Karpas-422 (cell line): ENCODE measurements around the gene KCNIP4. TPM values are rescaled to one million over a fixed set of nuclear protein-coding genes. Genes with fewer than 3 reads are reported as not detected.

Experiments used
- DNase-seq: peaks from one replicate; pipeline ENCODE4 v3.0.0-alpha.2; 2015
- H2AFZ ChIP-seq: fragments of 200-600 bp; sonication (generic); 2 replicates; pipeline ENCODE4 v1.6.1; 2014; ENCODE audit warnings: antibody characterized with exemption, low read length, mixed read lengths
- H3K27ac ChIP-seq: fragments of 200-600 bp; sonication (generic); 2 replicates; pipeline ENCODE4 v1.5.1; 2014; ENCODE audit warnings: mild to moderate bottlenecking, low read length, moderate library complexity
- H3K27me3 ChIP-seq: fragments of 200-600 bp; sonication (generic); 2 replicates; pipeline ENCODE4 v1.6.1; 2014; ENCODE audit warnings: low read length, mixed read lengths
- H3K36me3 ChIP-seq: fragments of 200-600 bp; sonication (generic); 2 replicates; pipeline ENCODE4 v1.6.1; 2014; ENCODE audit warnings: low read length, mixed read lengths; ENCODE audit not compliant: insufficient read depth
- H3K4me1 ChIP-seq: fragments of 200-600 bp; sonication (generic); 2 replicates; pipeline ENCODE4 v1.6.1; 2014; ENCODE audit warnings: mild to moderate bottlenecking, low read length, mixed read lengths
- H3K4me2 ChIP-seq: fragments of 200-600 bp; sonication (generic); 2 replicates; pipeline ENCODE4 v1.6.1; 2014; ENCODE audit warnings: low read length, low read depth, mild to moderate bottlenecking; ENCODE audit not compliant: poor library complexity, severe bottlenecking
- H3K4me3 ChIP-seq: fragments of 200-600 bp; sonication (generic); 2 replicates; pipeline ENCODE4 v1.5.1; 2014; ENCODE audit warnings: mild to moderate bottlenecking, antibody characterized with exemption, low read length, mixed read lengths
- H3K79me2 ChIP-seq: fragments of 200-600 bp; sonication (generic); 2 replicates; pipeline ENCODE4 v1.6.1; 2014; ENCODE audit warnings: mild to moderate bottlenecking, low read length, mixed read lengths
- H3K9ac ChIP-seq: fragments of 200-600 bp; sonication (generic); 2 replicates; pipeline ENCODE4 v1.6.0; 2014; ENCODE audit warnings: low read length
- H3K9me2 ChIP-seq: fragments of 200-600 bp; sonication (generic), shearing (Covaris generic); replicated peaks from 2 replicates; pipeline ENCODE4 v1.6.0; 2014; ENCODE audit warnings: mild to moderate bottlenecking, low read length, moderate library complexity; ENCODE audit not compliant: insufficient read depth
- H3K9me3 ChIP-seq: fragments of 300-700, 200-600 bp; sonication (generic); 2 replicates; pipeline ENCODE4 v1.6.1; 2014; ENCODE audit warnings: low read length, mixed read lengths
- H4K20me1 ChIP-seq: fragments of 200-600 bp; sonication (generic); 2 replicates; pipeline ENCODE4 v1.6.1; 2014; ENCODE audit warnings: mild to moderate bottlenecking, antibody characterized with exemption, low read length, low read depth; ENCODE audit not compliant: insufficient read depth
- total RNA-seq: library from RNA; depleted of rRNA; stranded (reverse); fragments of >200 nt; shearing (Covaris generic); gene quantifications from 2 replicates; pipeline ENCODE4 v1.2.3, GENCODE V29; 2014; ENCODE audit warnings: low replicate concordance

The KCNIP4 gene
- total RNA-seq, 1 experiment from 2014 or later, result not detected

GRCh38 chr4:21685911-21686310 lies 262.7 kb downstream of the KCNIP4 start:
- Histone ChIP-seq H3K4me1 (no peaks in the 10 kb centered on the region), H3K79me2 (no peaks in the 10 kb centered on the region), H4K20me1 (no peaks in the 10 kb centered on the region), H3K4me2 (no peak overlapping the region), H3K4me3 (no peak overlapping the region), H3K36me3 (no peaks in the 10 kb centered on the region), H3K9ac (no peak overlapping the region), H3K27ac (no peak overlapping the region), H3K27me3 (no peaks in the 10 kb centered on the region), H3K9me2 (no peaks in the 10 kb centered on the region), H3K9me3 (peaks cover 3% of the 10 kb centered on the region; the same call in 1 of the 2 replicates), H2AFZ (no peak overlapping the region)
- no peak for DNase-seq

GRCh38 chr4:21680326-21680898 lies 268.2 kb downstream of the KCNIP4 start:
- Histone ChIP-seq H3K36me3 (no peaks in the 10 kb centered on the region), H3K9ac (no peak overlapping the region), H2AFZ (no peak overlapping the region), H3K9me2 (no peaks in the 10 kb centered on the region), H3K4me3 (no peak overlapping the region), H3K27ac (no peak overlapping the region), H3K27me3 (no peaks in the 10 kb centered on the region), H3K79me2 (no peaks in the 10 kb centered on the region), H3K4me2 (no peak overlapping the region), H3K4me1 (no peaks in the 10 kb centered on the region), H3K9me3 (peaks cover 3% of the 10 kb centered on the region; the same call in 1 of the 2 replicates), H4K20me1 (no peaks in the 10 kb centered on the region)
- DNase-seq, result no peak

GRCh38 chr4:21678711-21679110 lies 269.9 kb downstream of the KCNIP4 start:
- Histone ChIP-seq H3K4me1 (no peaks in the 10 kb centered on the region), H3K27ac (no peak overlapping the region), H2AFZ (no peak overlapping the region), H3K9me3 (peaks cover 3% of the 10 kb centered on the region; the same call in 1 of the 2 replicates), H3K4me3 (no peak overlapping the region), H4K20me1 (no peaks in the 10 kb centered on the region), H3K27me3 (no peaks in the 10 kb centered on the region), H3K9me2 (no peaks in the 10 kb centered on the region), H3K4me2 (no peak overlapping the region), H3K79me2 (no peaks in the 10 kb centered on the region), H3K36me3 (no peaks in the 10 kb centered on the region), H3K9ac (no peak overlapping the region)
- no peak for DNase-seq

- Histone ChIP-seq H4K20me1 (no peaks in the 10 kb centered on the region), H3K9ac (no peak overlapping the region), H2AFZ (no peak overlapping the region), H3K27ac (no peak overlapping the region), H3K9me3 (peaks cover 3% of the 10 kb centered on the region; the same call in 1 of the 2 replicates), H3K4me3 (no peak overlapping the region), H3K79me2 (no peaks in the 10 kb centered on the region), H3K27me3 (no peaks in the 10 kb centered on the region), H3K4me2 (no peak overlapping the region), H3K36me3 (no peaks in the 10 kb centered on the region), H3K9me2 (no peaks in the 10 kb centered on the region), H3K4me1 (no peaks in the 10 kb centered on the region)
- DNase-seq, result no peak
Measured at GRCh38 chr4:21677173-21677572, 271.4 kb downstream of the KCNIP4 start.

GRCh38 chr4:21664355-21664754 lies 284.2 kb downstream of the KCNIP4 start:
- H3K4me1 ChIP-seq, result no peaks in the 10 kb centered on the region
- DNase-seq, result no peak
- H3K9me3 ChIP-seq, result peaks cover 9% of the 10 kb centered on the region; the same call in 1 of the 2 replicates
- H3K27me3 ChIP-seq, result no peaks in the 10 kb centered on the region
- no peak overlapping the region for H3K27ac ChIP-seq
- H3K4me2 ChIP-seq, result no peak overlapping the region
- 0 out of 2 replicates have a peak, but pooled peaks cover 4% of the 10 kb centered on the region for H3K9me2 ChIP-seq
- no peak overlapping the region for H3K9ac ChIP-seq
- no peak overlapping the region for H2AFZ ChIP-seq
- no peaks in the 10 kb centered on the region for H4K20me1 ChIP-seq
- H3K36me3 ChIP-seq, result no peaks in the 10 kb centered on the region
- H3K4me3 ChIP-seq, result no peak overlapping the region
- H3K79me2 ChIP-seq, result no peaks in the 10 kb centered on the region

- Histone ChIP-seq H3K27me3 (no peaks in the 10 kb centered on the region), H3K4me3 (no peak overlapping the region), H3K4me1 (no peaks in the 10 kb centered on the region), H3K36me3 (no peaks in the 10 kb centered on the region), H4K20me1 (no peaks in the 10 kb centered on the region), H2AFZ (no peak overlapping the region), H3K9ac (no peak overlapping the region), H3K4me2 (no peak overlapping the region), H3K9me3 (peaks cover 13% of the 10 kb centered on the region; the same call in 1 of the 2 replicates), H3K79me2 (no peaks in the 10 kb centered on the region), H3K9me2 (no peaks in the 10 kb centered on the region), H3K27ac (no peak overlapping the region)
- DNase-seq, result no peak
Measured at GRCh38 chr4:21656832-21657231, 291.7 kb downstream of the KCNIP4 start.

GRCh38 chr4:21655031-21655430 lies 293.5 kb downstream of the KCNIP4 start:
- H3K79me2 ChIP-seq, result no peaks in the 10 kb centered on the region

GRCh38 chr4:21652508-21653231 lies 295.9 kb downstream of the KCNIP4 start:
- no peaks in the 10 kb centered on the region for H4K20me1 ChIP-seq
- no peaks in the 10 kb centered on the region for H3K4me1 ChIP-seq
- H3K9me2 ChIP-seq, result no peaks in the 10 kb centered on the region
- no peaks in the 10 kb centered on the region for H3K36me3 ChIP-seq
- H3K4me3 ChIP-seq, result no peak overlapping the region
- H3K4me2 ChIP-seq, result no peak overlapping the region
- H3K9ac ChIP-seq, result no peak overlapping the region
- H3K27me3 ChIP-seq, result no peaks in the 10 kb centered on the region
- no peak for DNase-seq
- 0 out of 2 replicates have a peak, but pooled peaks cover 6% of the 10 kb centered on the region for H3K9me3 ChIP-seq
- no peaks in the 10 kb centered on the region for H3K79me2 ChIP-seq
- no peak overlapping the region for H3K27ac ChIP-seq
- H2AFZ ChIP-seq, result no peak overlapping the region

More at GRCh38 chr4:21655031-21655430, 293.5 kb downstream of the KCNIP4 start:
- Histone ChIP-seq H4K20me1 (no peaks in the 10 kb centered on the region), H3K4me1 (no peaks in the 10 kb centered on the region), H3K4me3 (no peak overlapping the region), H3K9me2 (no peaks in the 10 kb centered on the region), H3K27ac (no peak overlapping the region), H2AFZ (no peak overlapping the region), H3K9ac (no peak overlapping the region), H3K36me3 (no peaks in the 10 kb centered on the region), H3K27me3 (no peaks in the 10 kb centered on the region), H3K4me2 (no peak overlapping the region), H3K9me3 (peaks cover 13% of the 10 kb centered on the region; the same call in 1 of the 2 replicates)
- no peak for DNase-seq
